Measurements from ENCODE around the gene CLDN16. TPM values are rescaled to one million over a fixed set of nuclear protein-coding genes. Genes with fewer than 3 reads are reported as not detected.
A peak's percentile ranks its signal among the peaks of the same experiment; 100 is the strongest.

CLDN16 gene
- total and polyA plus RNA-seq, 2 donors (not counting 1 experiment from before 2014, with no cell fraction given) = 0.10 to 0.33 TPM

DNA sequence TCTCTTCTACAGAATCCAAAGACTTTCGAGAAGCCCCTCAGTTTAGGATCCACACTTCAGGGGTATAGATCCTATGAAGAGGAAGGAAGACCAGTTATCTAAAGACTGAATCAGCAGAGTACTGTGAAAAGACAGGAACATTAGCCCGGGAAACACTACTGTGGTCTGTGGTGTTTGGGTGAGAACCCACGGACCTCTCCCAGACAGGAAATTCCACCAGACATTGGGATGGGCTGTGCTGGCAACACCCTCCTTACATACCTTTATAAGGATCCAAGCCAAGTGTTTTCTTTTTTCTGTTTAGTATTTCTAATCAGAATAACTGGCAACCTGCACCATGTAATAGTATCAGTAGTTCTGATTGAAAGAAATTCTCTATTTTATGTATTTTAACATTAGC lies 47.7 kb downstream of the CLDN16 start:
- Histone ChIP-seq H3K4me2 (ENCODE audit: extremely low read depth, insufficient read depth, low read length) (no peak overlapping the region), H4K20me1 (ENCODE audit: control insufficient read depth, extremely low read depth, insufficient read depth, low read length) (no peaks in the 10 kb centered on the region), H3K27me3 (ENCODE audit: control insufficient read depth, insufficient read depth, low read length) (no peaks in the 10 kb centered on the region), H3K4me1 (ENCODE audit: control insufficient read depth, extremely low read depth, insufficient read depth, low read length) (no peaks in the 10 kb centered on the region), H3K27ac (ENCODE audit: insufficient read depth, low read length) (no peak overlapping the region), H3K9me3 (ENCODE audit: control insufficient read depth, insufficient read depth, low read depth, low read length) (no peaks in the 10 kb centered on the region), H3K9ac (ENCODE audit: insufficient read depth, low read length) (no peak overlapping the region), H3K36me3 (ENCODE audit: control insufficient read depth, insufficient read depth, low read length) (no peaks in the 10 kb centered on the region), H3K79me2 (ENCODE audit: control insufficient read depth, insufficient read depth, low read length) (no peaks in the 10 kb centered on the region), H2AFZ (ENCODE audit: low read length) (no peak overlapping the region), H3K4me3 (replicated peaks in 1 of 4; ENCODE audit: control extremely low read depth in 1 of 4, insufficient read depth in 1 of 4, low read depth in 3 of 4, low read length in 4 of 4) (no peak overlapping the region)
- TF ChIP-seq CTCF (conservative IDR thresholded peaks at IDR 0.05 in 1 of 2, IDR thresholded peaks at IDR 0.05 in 1 of 2; ENCODE audit: low read depth in 1 of 2, low read length in 2 of 2) (no peak), EZH2 (IDR thresholded peaks at IDR 0.05; ENCODE audit: low read length, missing control alignments) (no peak)
- peak in 1 of 2 donors; percentile 73 for DNase-seq (ENCODE audit: low read depth in 2 of 2)

DNA sequence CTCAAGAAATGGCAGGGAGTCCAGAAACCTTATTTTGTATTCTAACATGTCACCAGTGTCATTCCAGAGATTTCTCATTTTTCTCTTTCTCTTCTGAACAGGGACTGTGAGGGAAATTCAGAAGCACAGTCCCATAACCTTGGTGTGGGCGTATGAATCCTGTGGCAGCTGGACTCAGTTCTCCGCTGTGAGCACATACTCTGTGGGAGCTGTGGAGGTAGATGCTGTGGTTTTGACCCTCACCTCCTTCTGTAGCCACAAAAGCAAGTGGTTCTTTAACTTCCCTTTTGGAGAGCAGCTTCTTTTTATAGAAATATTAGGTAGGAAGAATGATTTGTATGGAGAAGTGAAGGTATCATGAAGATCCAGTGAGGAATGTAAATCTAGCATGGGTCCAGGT lies 48.4 kb downstream of the CLDN16 start:
- peak in 1 of 2 donors; percentile 68 for DNase-seq (ENCODE audit: low read depth in 2 of 2)
- no peak overlapping the region for H3K4me2 ChIP-seq (ENCODE audit: extremely low read depth, insufficient read depth, low read length)
- no peaks in the 10 kb centered on the region for H4K20me1 ChIP-seq (ENCODE audit: control insufficient read depth, extremely low read depth, insufficient read depth, low read length)
- no peak overlapping the region for H3K27ac ChIP-seq (ENCODE audit: insufficient read depth, low read length)
- H3K9ac ChIP-seq (ENCODE audit: insufficient read depth, low read length) = no peak overlapping the region
- H3K27me3 ChIP-seq (ENCODE audit: control insufficient read depth, insufficient read depth, low read length) = no peaks in the 10 kb centered on the region
- no peaks in the 10 kb centered on the region for H3K4me1 ChIP-seq (ENCODE audit: control insufficient read depth, extremely low read depth, insufficient read depth, low read length)
- H3K36me3 ChIP-seq (ENCODE audit: control insufficient read depth, insufficient read depth, low read length) = no peaks in the 10 kb centered on the region
- H3K4me3 ChIP-seq (replicated peaks in 1 of 4; ENCODE audit: control extremely low read depth in 1 of 4, insufficient read depth in 1 of 4, low read depth in 3 of 4, low read length in 4 of 4) = no peak overlapping the region
- H3K9me3 ChIP-seq (ENCODE audit: control insufficient read depth, insufficient read depth, low read depth, low read length) = no peaks in the 10 kb centered on the region
- TF ChIP-seq CTCF (conservative IDR thresholded peaks at IDR 0.05 in 1 of 2, IDR thresholded peaks at IDR 0.05 in 1 of 2; ENCODE audit: low read depth in 1 of 2, low read length in 2 of 2) = no peak
- H3K79me2 ChIP-seq (ENCODE audit: control insufficient read depth, insufficient read depth, low read length) = no peaks in the 10 kb centered on the region
- no peak overlapping the region for H2AFZ ChIP-seq (ENCODE audit: low read length)

- Histone ChIP-seq H3K79me2 (ENCODE audit: control insufficient read depth, insufficient read depth, low read length) (no peaks in the 10 kb centered on the region), H4K20me1 (ENCODE audit: control insufficient read depth, extremely low read depth, insufficient read depth, low read length) (no peaks in the 10 kb centered on the region), H3K27ac (ENCODE audit: insufficient read depth, low read length) (no peak overlapping the region), H2AFZ (ENCODE audit: low read length) (no peak overlapping the region), H3K9ac (ENCODE audit: insufficient read depth, low read length) (no peak overlapping the region), H3K4me1 (ENCODE audit: control insufficient read depth, extremely low read depth, insufficient read depth, low read length) (no peaks in the 10 kb centered on the region), H3K4me3 (replicated peaks in 1 of 4; ENCODE audit: control extremely low read depth in 1 of 4, insufficient read depth in 1 of 4, low read depth in 3 of 4, low read length in 4 of 4) (no peak overlapping the region), H3K4me2 (ENCODE audit: extremely low read depth, insufficient read depth, low read length) (no peak overlapping the region), H3K27me3 (ENCODE audit: control insufficient read depth, insufficient read depth, low read length) (no peaks in the 10 kb centered on the region), H3K36me3 (ENCODE audit: control insufficient read depth, insufficient read depth, low read length) (no peaks in the 10 kb centered on the region), H3K9me3 (ENCODE audit: control insufficient read depth, insufficient read depth, low read depth, low read length) (no peaks in the 10 kb centered on the region)
- no peak for DNase-seq (ENCODE audit: low read depth in 2 of 2)
- TF ChIP-seq CTCF (conservative IDR thresholded peaks at IDR 0.05 in 1 of 2, IDR thresholded peaks at IDR 0.05 in 1 of 2; ENCODE audit: low read depth in 1 of 2, low read length in 2 of 2) = no peak
Observed at GRCh38 chr3:190442240-190442639, 54.3 kb downstream of the CLDN16 start.

Measured in fibroblast of lung (primary cell).